ENCODE results near the gene FARS2. TPM values are rescaled to one million over a fixed set of nuclear protein-coding genes. Genes with fewer than 3 reads are reported as not detected.
A peak's percentile ranks its signal among the peaks of the same experiment; 100 is the strongest.

The FARS2 gene
- total and polyA plus RNA-seq, 7 experiments from 2014 or later = 16.2 to 28.1 (median 20.8) TPM

GRCh38 chr6:5497896-5498578 is 236.7 kb downstream of the FARS2 start:
- Histone ChIP-seq H3K4me1 (ENCODE audit: control insufficient read depth in 2 of 2, insufficient read depth in 2 of 2, low read length in 2 of 2) (no peaks in the 10 kb centered on the region), H3K27ac (ENCODE audit: low read depth, low read length) (no peak overlapping the region), H3K9me3 (ENCODE audit: control insufficient read depth in 2 of 3, low read length in 3 of 3) (no peaks in the 10 kb centered on the region), H3K36me3 (ENCODE audit: control insufficient read depth in 2 of 3, insufficient read depth in 3 of 3, low read length in 3 of 3) (no peaks in the 10 kb centered on the region), H3K4me3 (ENCODE audit: low read length) (no peak overlapping the region), H3K27me3 (ENCODE audit: control insufficient read depth in 2 of 2, insufficient read depth in 2 of 2, low read length in 2 of 2) (no peaks in the 10 kb centered on the region)
- no peak for ATAC-seq
- Mint-ChIP-seq H3K4me3 (no peak overlapping the region), H3K4me1 (peaks cover 9 to 34% (median 17%) of the 10 kb centered on the region in 7 donors), H3K36me3 (peaks cover 4 to 36% (median 18%) of the 10 kb centered on the region in 5 donors), H3K27ac (peak overlapping the region in 2 of 9 donors; percentile 12 to 29), H3K9me3 (peaks cover 0 to 2% (median 0%) of the 10 kb centered on the region in 11 donors), H3K27me3 (no peaks in the 10 kb centered on the region)
- POLR2A ChIA-PET = interaction anchor here (0.6 to 1.4 kb wide), 2 partner anchors 9 to 42 kb away, joined by 3 to 6 read pairs; no protein-coding TSS in a partner anchor
- intact Hi-C loops (cut with micrococcal nuclease) = no loop called here
- no peak for DNase-seq
- CTCF ChIA-PET = interaction anchor here (0.9 kb wide), 1 partner anchor 27 kb away, joined by 3 read pairs; no protein-coding TSS in a partner anchor

GRCh38 chr6:5498579-5498899 is 237.2 kb downstream of the FARS2 start:
- no peak overlapping the region for H3K27ac Mint-ChIP-seq
- H3K4me3 Mint-ChIP-seq = no peak overlapping the region
- Histone ChIP-seq H3K27ac (ENCODE audit: low read depth, low read length) (no peak overlapping the region), H3K9me3 (ENCODE audit: control insufficient read depth in 2 of 3, low read length in 3 of 3) (no peaks in the 10 kb centered on the region), H3K36me3 (ENCODE audit: control insufficient read depth in 2 of 3, insufficient read depth in 3 of 3, low read length in 3 of 3) (no peaks in the 10 kb centered on the region), H3K4me3 (ENCODE audit: low read length) (no peak overlapping the region), H3K27me3 (ENCODE audit: control insufficient read depth in 2 of 2, insufficient read depth in 2 of 2, low read length in 2 of 2) (no peaks in the 10 kb centered on the region), H3K4me1 (ENCODE audit: control insufficient read depth in 2 of 2, insufficient read depth in 2 of 2, low read length in 2 of 2) (no peaks in the 10 kb centered on the region)
- ATAC-seq (no peak), DNase-seq (no peak)
- peaks cover 9 to 34% (median 17%) of the 10 kb centered on the region in 7 donors for H3K4me1 Mint-ChIP-seq
- CTCF ChIA-PET = no interaction called here
- POLR2A ChIA-PET = interaction anchor here (0.6 to 1.4 kb wide), 2 partner anchors 9 to 42 kb away, joined by 3 to 6 read pairs; no protein-coding TSS in a partner anchor
- no peaks in the 10 kb centered on the region for H3K27me3 Mint-ChIP-seq
- H3K36me3 Mint-ChIP-seq = peaks cover 4 to 36% (median 18%) of the 10 kb centered on the region in 5 donors
- intact Hi-C loops (cut with micrococcal nuclease) = no loop called here
- peaks cover 0 to 2% (median 0%) of the 10 kb centered on the region in 11 donors for H3K9me3 Mint-ChIP-seq

GRCh38 chr6:5499644-5500306 is 238.5 kb downstream of the FARS2 start:
- Mint-ChIP-seq H3K9me3 (peaks cover 0 to 2% (median 0%) of the 10 kb centered on the region in 11 donors), H3K4me1 (peaks cover 9 to 36% (median 18%) of the 10 kb centered on the region in 7 donors), H3K4me3 (no peak overlapping the region), H3K27ac (peak overlapping the region in 2 of 9 donors; percentile 12 to 13), H3K36me3 (peaks cover 4 to 32% (median 18%) of the 10 kb centered on the region in 5 donors), H3K27me3 (no peaks in the 10 kb centered on the region)
- intact Hi-C loops (cut with micrococcal nuclease) = no loop called here
- no peaks in the 10 kb centered on the region for H3K36me3 ChIP-seq (ENCODE audit: control insufficient read depth in 2 of 3, insufficient read depth in 3 of 3, low read length in 3 of 3)
- ChIA-PET CTCF (no interaction called here), POLR2A (interaction anchor here (0.6 kb wide), 2 partner anchors 8 to 280 kb away, joined by 3 to 5 read pairs; no protein-coding TSS in a partner anchor)
- no peak for ATAC-seq
- H3K9me3 ChIP-seq (ENCODE audit: control insufficient read depth in 2 of 3, low read length in 3 of 3) = no peaks in the 10 kb centered on the region
- no peak overlapping the region for H3K27ac ChIP-seq (ENCODE audit: low read depth, low read length)
- DNase-seq = no peak
- no peaks in the 10 kb centered on the region for H3K4me1 ChIP-seq (ENCODE audit: control insufficient read depth in 2 of 2, insufficient read depth in 2 of 2, low read length in 2 of 2)
- no peak overlapping the region for H3K4me3 ChIP-seq (ENCODE audit: low read length)
- H3K27me3 ChIP-seq (ENCODE audit: control insufficient read depth in 2 of 2, insufficient read depth in 2 of 2, low read length in 2 of 2) = no peaks in the 10 kb centered on the region

GRCh38 chr6:5501837-5502236 is 240.5 kb downstream of the FARS2 start:
- H3K27me3 Mint-ChIP-seq = no peaks in the 10 kb centered on the region
- no peak overlapping the region for H3K4me3 Mint-ChIP-seq
- intact Hi-C loops (cut with micrococcal nuclease) = no loop called here
- no peak for ATAC-seq
- H3K27ac ChIP-seq (ENCODE audit: low read depth, low read length) = no peak overlapping the region
- H3K36me3 Mint-ChIP-seq = peaks cover 4 to 29% (median 18%) of the 10 kb centered on the region in 5 donors
- H3K27ac Mint-ChIP-seq = peak overlapping the region in 2 of 9 donors; percentile 47 to 64
- peaks cover 6 to 9% of the 10 kb centered on the region in 2 donors for H3K4me1 ChIP-seq (ENCODE audit: control insufficient read depth in 2 of 2, insufficient read depth in 2 of 2, low read length in 2 of 2)
- peaks cover 0 to 2% (median 0%) of the 10 kb centered on the region in 11 donors for H3K9me3 Mint-ChIP-seq
- peaks cover 17 to 46% (median 32%) of the 10 kb centered on the region in 7 donors for H3K4me1 Mint-ChIP-seq
- DNase-seq = no peak
- no peaks in the 10 kb centered on the region for H3K36me3 ChIP-seq (ENCODE audit: control insufficient read depth in 2 of 3, insufficient read depth in 3 of 3, low read length in 3 of 3)
- ChIA-PET CTCF (no interaction called here), POLR2A (no interaction called here)
- H3K4me3 ChIP-seq (ENCODE audit: low read length) = no peak overlapping the region
- H3K27me3 ChIP-seq (ENCODE audit: control insufficient read depth in 2 of 2, insufficient read depth in 2 of 2, low read length in 2 of 2) = no peaks in the 10 kb centered on the region
- H3K9me3 ChIP-seq (ENCODE audit: control insufficient read depth in 2 of 3, low read length in 3 of 3) = no peaks in the 10 kb centered on the region

- no peaks in the 10 kb centered on the region for H3K9me3 ChIP-seq (ENCODE audit: control insufficient read depth in 2 of 3, low read length in 3 of 3)
- no peak overlapping the region for H3K27ac Mint-ChIP-seq
- peaks cover 3 to 28% (median 11%) of the 10 kb centered on the region in 5 donors for H3K36me3 Mint-ChIP-seq
- ATAC-seq (no peak), DNase-seq (no peak)
- H3K9me3 Mint-ChIP-seq = peaks cover 0 to 2% (median 0%) of the 10 kb centered on the region in 11 donors
- intact Hi-C loops (cut with micrococcal nuclease) = no loop called here
- no peak overlapping the region for H3K4me3 Mint-ChIP-seq
- ChIA-PET POLR2A (interaction anchor here (2.1 kb wide), 1 partner anchor 16 kb away, joined by 7 read pairs; no protein-coding TSS in a partner anchor), CTCF (no interaction called here)
- peaks cover 15 to 17% of the 10 kb centered on the region in 2 donors for H3K4me1 ChIP-seq (ENCODE audit: control insufficient read depth in 2 of 2, insufficient read depth in 2 of 2, low read length in 2 of 2)
- no peaks in the 10 kb centered on the region for H3K27me3 Mint-ChIP-seq
- H3K4me1 Mint-ChIP-seq = peaks cover 23 to 63% (median 46%) of the 10 kb centered on the region in 7 donors
- no peaks in the 10 kb centered on the region for H3K27me3 ChIP-seq (ENCODE audit: control insufficient read depth in 2 of 2, insufficient read depth in 2 of 2, low read length in 2 of 2)
- no peaks in the 10 kb centered on the region for H3K36me3 ChIP-seq (ENCODE audit: control insufficient read depth in 2 of 3, insufficient read depth in 3 of 3, low read length in 3 of 3)
- no peak overlapping the region for H3K27ac ChIP-seq (ENCODE audit: low read depth, low read length)
- H3K4me3 ChIP-seq (ENCODE audit: low read length) = no peak overlapping the region
These were observed 242.8 kb downstream of the FARS2 start for GRCh38 chr6:5504078-5504477.

GRCh38 chr6:5506149-5506548 is 244.8 kb downstream of the FARS2 start:
- Histone ChIP-seq H3K36me3 (ENCODE audit: control insufficient read depth in 2 of 3, insufficient read depth in 3 of 3, low read length in 3 of 3) (no peaks in the 10 kb centered on the region), H3K4me3 (ENCODE audit: low read length) (peak overlapping the region; percentile 8), H3K4me1 (ENCODE audit: control insufficient read depth in 2 of 2, insufficient read depth in 2 of 2, low read length in 2 of 2) (peaks cover 15 to 17% of the 10 kb centered on the region in 2 donors), H3K27ac (ENCODE audit: low read depth, low read length) (peak overlapping the region; percentile 9), H3K27me3 (ENCODE audit: control insufficient read depth in 2 of 2, insufficient read depth in 2 of 2, low read length in 2 of 2) (no peaks in the 10 kb centered on the region), H3K9me3 (ENCODE audit: control insufficient read depth in 2 of 3, low read length in 3 of 3) (no peaks in the 10 kb centered on the region)
- H3K27ac Mint-ChIP-seq = peak overlapping the region in 8 of 9 donors; percentile 44 to 91 (median 79)
- ChIA-PET CTCF (interaction anchor here (0.6 to 2.0 kb wide), 3 partner anchors 10 to 375 kb away, joined by 3 to 4 read pairs (median 3); no protein-coding TSS in a partner anchor), POLR2A (interaction anchor here (0.6 to 1.1 kb wide), 3 partner anchors 20 to 245 kb away, joined by 3 to 4 read pairs (median 3); partner anchors contain the start of gene FARS2)
- H3K4me1 Mint-ChIP-seq = peaks cover 15 to 51% (median 34%) of the 10 kb centered on the region in 7 donors
- peak overlapping the region in 7 of 10 donors; percentile 0 to 73 (median 69) for H3K4me3 Mint-ChIP-seq
- no peak for ATAC-seq
- intact Hi-C loops (cut with micrococcal nuclease) = loop anchor here in 1 of 2 donors (2.0 kb wide), 1 partner anchor 15 kb away; no protein-coding TSS in a partner anchor
- no peak for DNase-seq
- peaks cover 0 to 24% (median 4%) of the 10 kb centered on the region in 5 donors for H3K36me3 Mint-ChIP-seq
- H3K9me3 Mint-ChIP-seq = no peaks in the 10 kb centered on the region
- H3K27me3 Mint-ChIP-seq = no peaks in the 10 kb centered on the region

All from naive thymus-derived CD4-positive, alpha-beta T cell (primary cell).